ENCODE results near the gene PPP1R14C. TPM values are rescaled to one million over a fixed set of nuclear protein-coding genes. Genes with fewer than 3 reads are reported as not detected.

PPP1R14C gene
- total RNA-seq, 1 donor from 2014 or later, result not detected

GRCh38 chr6:150270330-150271052, 127.6 kb downstream of the PPP1R14C start:
- no peak for DNase-seq (ENCODE audit: low read depth)

- DNase-seq (ENCODE audit: low read depth), result no peak
These were observed 128.3 kb downstream of the PPP1R14C start for GRCh38 chr6:150271172-150271500.

- peak; percentile 54 for DNase-seq (ENCODE audit: low read depth)
These were observed 128.8 kb downstream of the PPP1R14C start for GRCh38 chr6:150271501-150272263.

GRCh38 chr6:150272264-150272975, 129.6 kb downstream of the PPP1R14C start:
- DNase-seq (ENCODE audit: low read depth), result no peak

- no peak for DNase-seq (ENCODE audit: low read depth)
These were observed 130.1 kb downstream of the PPP1R14C start for GRCh38 chr6:150272976-150273315.

GRCh38 chr6:150273457-150274309, 130.8 kb downstream of the PPP1R14C start:
- DNase-seq (ENCODE audit: low read depth), result peak; percentile 90

GRCh38 chr6:150275489-150275888, 132.6 kb downstream of the PPP1R14C start:
- DNase-seq (ENCODE audit: low read depth), result no peak

GRCh38 chr6:150276168-150276936, 133.5 kb downstream of the PPP1R14C start:
- no peak for DNase-seq (ENCODE audit: low read depth)

- DNase-seq (ENCODE audit: low read depth), result no peak
These were observed 134.3 kb downstream of the PPP1R14C start for GRCh38 chr6:150276937-150277742.

GRCh38 chr6:150279533-150279932, 136.7 kb downstream of the PPP1R14C start:
- DNase-seq (ENCODE audit: low read depth), result no peak

GRCh38 chr6:150280703-150281102, 137.9 kb downstream of the PPP1R14C start:
- DNase-seq (ENCODE audit: low read depth), result no peak

- no peak for DNase-seq (ENCODE audit: low read depth)
These were observed 138.9 kb downstream of the PPP1R14C start for GRCh38 chr6:150281767-150282166.

- DNase-seq (ENCODE audit: low read depth), result no peak
These were observed 140.0 kb downstream of the PPP1R14C start for GRCh38 chr6:150282806-150283205.

- DNase-seq (ENCODE audit: low read depth), result no peak
These were observed 143.6 kb downstream of the PPP1R14C start for GRCh38 chr6:150286460-150286859.

GRCh38 chr6:150286912-150287311, 144.1 kb downstream of the PPP1R14C start:
- DNase-seq (ENCODE audit: low read depth), result no peak

GRCh38 chr6:150288456-150288855, 145.6 kb downstream of the PPP1R14C start:
- no peak for DNase-seq (ENCODE audit: low read depth)

- DNase-seq (ENCODE audit: low read depth), result no peak
These were observed 146.7 kb downstream of the PPP1R14C start for GRCh38 chr6:150289454-150290071.

GRCh38 chr6:150290429-150290828, 147.6 kb downstream of the PPP1R14C start:
- DNase-seq (ENCODE audit: low read depth), result no peak

Measured in myocyte (in vitro differentiated cells).